HepG2 (cell line): ENCODE results near the gene KRTAP10-4. TPM values are rescaled to one million over a fixed set of nuclear protein-coding genes. Genes with fewer than 3 reads are reported as not detected.

ENCODE experiments used
- ATAC-seq: fragments of 200-7000 bp; cut with Tn5 transposase; 3 replicates; pipeline ENCODE4 v1.9.1; 2020; ENCODE audit warnings: mild to moderate bottlenecking, moderate library complexity
- BruUV-seq: library from RNA; stranded (reverse); fragments of 400-500 nt; replicated peaks from 2 replicates; lab custom pipeline; 2021; lab: Mats Ljungman, UMichigan
- CTCF ChIA-PET: fragments of 300-600 bp; formaldehyde crosslinking; extraction: SDS; loops from one replicate; lab custom pipeline; 2021; ENCODE audit warnings: low total read pairs, inconsistent platforms, low intra/inter-chr PET ratio; lab: Yijun Ruan, JAX
- POLR2A ChIA-PET: fragments of 350-600 bp; sonication (Branson Sonifier 250); formaldehyde crosslinking; loops from one replicate; lab custom pipeline; 2020; ENCODE audit warnings: antibody characterized with exemption, inconsistent platforms; lab: Yijun Ruan, JAX
- DNase-seq: peaks from one replicate; pipeline ENCODE4 v3.0.0-alpha.2; 2015; ENCODE audit warnings: low spot score
- FAIRE-seq: peaks from 3 replicates; lab custom pipeline; 2011; peaks lifted over from hg19 to GRCh38; lab: Jason Lieb, UNC
- H2AFZ ChIP-seq: one replicate; pipeline ENCODE4 v1.6.1; 2011; ENCODE audit warnings: low read length, inconsistent platforms
- H3K27ac ChIP-seq: fragments of 300-600 bp; 3 replicates; pipeline ENCODE4 v1.8.0; 2011; ENCODE audit warnings: mixed run types, mild to moderate bottlenecking, mixed read lengths, low read length, inconsistent platforms; ENCODE audit not compliant: insufficient read depth; ENCODE audit errors: extremely low read length
- H3K27me3 ChIP-seq, 2 experiments: fragments of 200-600 bp in 1 of 2; 2 replicates in 1 of 2; 3 replicates in 1 of 2; pipeline versions ENCODE4 v1.6.0 to v1.8.0; 2011; ENCODE audit warnings: low read length in 2 of 2, mild to moderate bottlenecking in 2 of 2, moderate library complexity in 2 of 2, inconsistent platforms in 1 of 2; ENCODE audit not compliant: insufficient read depth in 2 of 2, control insufficient read depth in 1 of 2
- H3K36me3 ChIP-seq, 2 experiments: fragments of 200-600 bp in 1 of 2; replicated peaks in 1 of 2; 2 replicates in 1 of 2; 3 replicates in 1 of 2; pipeline versions ENCODE4 v1.5.1 to v1.8.0; 2011; ENCODE audit warnings: low read length in 2 of 2, inconsistent platforms in 1 of 2; ENCODE audit not compliant: insufficient read depth in 2 of 2, control insufficient read depth in 1 of 2
- H3K4me1 ChIP-seq: 2 replicates; pipeline ENCODE4 v1.5.1; 2012; ENCODE audit warnings: low read length, inconsistent platforms; ENCODE audit not compliant: insufficient read depth
- H3K4me2 ChIP-seq: 2 replicates; pipeline ENCODE4 v1.6.0; 2011; ENCODE audit warnings: low read depth, low read length, inconsistent platforms
- H3K4me3 ChIP-seq, 3 experiments: fragments of 200-600 bp in 1 of 3; sonication (generic), shearing (Covaris generic) in 1 of 3; replicated peaks in 1 of 3; 2 replicates each; pipeline ENCODE4 v1.5.1; 2011 to 2016; ENCODE audit warnings: low read length in 3 of 3, inconsistent platforms in 2 of 3, low read depth in 2 of 3, mild to moderate bottlenecking in 2 of 3, control low read depth in 1 of 3, mixed read lengths in 1 of 3; ENCODE audit not compliant: insufficient read depth in 1 of 3
- H3K79me2 ChIP-seq: one replicate; pipeline ENCODE4 v1.6.1; 2011; ENCODE audit warnings: low read length, inconsistent platforms; ENCODE audit not compliant: insufficient read depth
- H3K9ac ChIP-seq: 2 replicates; pipeline ENCODE4 v1.6.0; 2011; ENCODE audit warnings: mild to moderate bottlenecking, low read depth, low read length, inconsistent platforms; ENCODE audit not compliant: insufficient read depth
- H3K9me3 ChIP-seq: 2 replicates; pipeline ENCODE4 v1.5.1; 2012; ENCODE audit warnings: mild to moderate bottlenecking, low read length
- H4K20me1 ChIP-seq: 2 replicates; pipeline ENCODE4 v1.6.0; 2011; ENCODE audit warnings: inconsistent platforms, mild to moderate bottlenecking, low read length, moderate library complexity; ENCODE audit not compliant: insufficient read depth
- GABPA ChIP-seq, 2 experiments: IDR thresholded peaks; 2 replicates each; pipeline ENCODE4 v1.6.1; 2011 to 2016; ENCODE audit warnings: low read depth in 2 of 2, low read length in 1 of 2, missing biosample characterization in 1 of 2, missing genetic modification characterization in 1 of 2
- GABPB1 ChIP-seq: IDR thresholded peaks from 2 replicates; pipeline ENCODE4 v1.6.1; 2016; ENCODE audit warnings: mild to moderate bottlenecking, missing genetic modification reagents, moderate library complexity, missing compliant biosample characterization
- TAF1 ChIP-seq: sonication (generic); formaldehyde crosslinking; IDR thresholded peaks from 2 replicates; pipeline ENCODE4 v1.4.0; 2020; ENCODE audit warnings: missing genetic modification reagents
- ZNF687 ChIP-seq: sonication (generic); formaldehyde crosslinking; IDR thresholded peaks from 2 replicates; pipeline ENCODE4 v1.5.1; 2020; ENCODE audit warnings: mild to moderate bottlenecking, missing genetic modification reagents, moderate library complexity
- WGBS: methylation state at CpG from one replicate; pipeline ENCODE4 v1.1.6; 2017; ENCODE audit warnings: low lambda C conversion rate; 5-methylcytosine and 5-hydroxymethylcytosine counted together
- in situ Hi-C: cut with HindIII; loops from 2 replicates; pipeline ENCODE4 v1.10.0; 2017; ENCODE audit warnings: low pct_unique_long_range_greater_than_20kb; ENCODE audit not compliant: extremely low pct_ligation_motif_present
- intact Hi-C: fragments of 100-400 bp; cut with micrococcal nuclease; formaldehyde crosslinking; loops from one replicate; pipeline ENCODE4 v1.10.0; 2022; ENCODE audit not compliant: unreplicated experiment
- polyA plus RNA-seq, 8 experiments: library from polyadenylated mRNA; depleted of rRNA in 3 of 8; stranded (reverse) in 7 of 8; unstranded in 1 of 8; fragments of >200 nt; fragmentation: Illumina TruSeq in 4 of 8; extraction: Trizol in 4 of 8; gene quantifications; 2 replicates each; pipeline versions ENCODE4 v1.2.1 to v1.2.3, GENCODE V29; 2011 to 2016; ENCODE audit warnings: low read depth in 4 of 8, missing spikeins in 1 of 8, mixed read lengths in 1 of 8; ENCODE audit not compliant: insufficient read depth in 1 of 8
- total RNA-seq, 5 experiments: library from RNA; depleted of rRNA; stranded (reverse); fragments of >200 nt; fragmentation: Illumina TruSeq; extraction: Trizol; gene quantifications; 2 replicates each; pipeline ENCODE4 v1.2.3, GENCODE V29; 2016; ENCODE audit warnings: low read depth in 1 of 5

KRTAP10-4 gene
- total and polyA plus RNA-seq, 2 of the 13 experiments (the other 11 are each of a cell fraction or from before 2014, with no cell fraction given), result not detected

GRCh38 chr21:44568667-44569556 is 4.6 kb upstream of the KRTAP10-4 start:
- POLR2A ChIA-PET, result no interaction called here
- CTCF ChIA-PET, result no interaction called here
- no peak overlapping the region for H3K9ac ChIP-seq
- intact Hi-C loops (no loop called here), in situ Hi-C loops (no loop called here)
- no peaks in the 10 kb centered on the region for H3K79me2 ChIP-seq
- no peaks in the 10 kb centered on the region for H4K20me1 ChIP-seq
- H3K27me3 ChIP-seq, result no peaks in the 10 kb centered on the region; a peak in 1 of 5 replicates
- ATAC-seq (no peak), FAIRE-seq (no peak), DNase-seq (no peak)
- peak; percentile 49; the same call in 1 of the 2 replicates for TF ChIP-seq ZNF687 (CRISPR knock-in tag)
- no peak for TF ChIP-seq TAF1
- TF ChIP-seq GABPB1 (CRISPR knock-in tag), result peak; percentile 36; the same call in 1 of the 2 replicates
- TF ChIP-seq GABPA (IDR thresholded peaks at IDR 0.05; ENCODE audit: low read depth, low read length), result no peak
- TF ChIP-seq GABPA (CRISPR knock-in tag; IDR thresholded peaks at IDR 0.05; ENCODE audit: low read depth), result peak; percentile 62; the same call in 1 of the 2 replicates
- no TSS peak for BruUV-seq
- no peak overlapping the region for H3K27ac ChIP-seq
- H3K9me3 ChIP-seq, result peaks cover 9% of the 10 kb centered on the region
- peaks cover 16% of the 10 kb centered on the region for H3K4me1 ChIP-seq
- H3K4me3 ChIP-seq, result no peak overlapping the region
- H2AFZ ChIP-seq, result no peak overlapping the region
- no peak overlapping the region for H3K4me2 ChIP-seq
- no peaks in the 10 kb centered on the region for H3K36me3 ChIP-seq
- WGBS, result 66% methylated on average over 20 of the region's 27 CpGs
